ENCODE results near the gene FMNL3.

Gene FMNL3

DNA sequence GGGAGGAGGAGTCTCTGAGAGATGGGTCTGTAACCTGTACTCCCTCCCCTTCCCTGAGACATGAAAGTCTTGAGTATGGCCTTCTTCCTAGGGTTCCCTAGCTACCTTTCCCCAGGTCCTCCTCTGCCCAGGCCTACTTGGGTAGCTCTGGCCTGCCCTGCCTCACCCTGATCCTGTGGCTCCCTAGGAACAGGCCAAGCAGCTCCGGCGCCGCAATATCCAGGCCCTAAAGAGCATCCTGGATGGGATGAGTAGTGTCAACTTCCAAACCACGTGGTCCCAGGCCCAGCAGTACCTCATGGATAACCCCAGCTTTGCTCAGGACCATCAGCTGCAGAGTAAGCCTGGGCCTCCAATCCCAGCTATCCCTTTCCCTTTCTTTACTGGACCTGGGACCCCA lies 71.5 kb downstream of the FMNL3 start:
- TF ChIP-seq, protein P1, sequence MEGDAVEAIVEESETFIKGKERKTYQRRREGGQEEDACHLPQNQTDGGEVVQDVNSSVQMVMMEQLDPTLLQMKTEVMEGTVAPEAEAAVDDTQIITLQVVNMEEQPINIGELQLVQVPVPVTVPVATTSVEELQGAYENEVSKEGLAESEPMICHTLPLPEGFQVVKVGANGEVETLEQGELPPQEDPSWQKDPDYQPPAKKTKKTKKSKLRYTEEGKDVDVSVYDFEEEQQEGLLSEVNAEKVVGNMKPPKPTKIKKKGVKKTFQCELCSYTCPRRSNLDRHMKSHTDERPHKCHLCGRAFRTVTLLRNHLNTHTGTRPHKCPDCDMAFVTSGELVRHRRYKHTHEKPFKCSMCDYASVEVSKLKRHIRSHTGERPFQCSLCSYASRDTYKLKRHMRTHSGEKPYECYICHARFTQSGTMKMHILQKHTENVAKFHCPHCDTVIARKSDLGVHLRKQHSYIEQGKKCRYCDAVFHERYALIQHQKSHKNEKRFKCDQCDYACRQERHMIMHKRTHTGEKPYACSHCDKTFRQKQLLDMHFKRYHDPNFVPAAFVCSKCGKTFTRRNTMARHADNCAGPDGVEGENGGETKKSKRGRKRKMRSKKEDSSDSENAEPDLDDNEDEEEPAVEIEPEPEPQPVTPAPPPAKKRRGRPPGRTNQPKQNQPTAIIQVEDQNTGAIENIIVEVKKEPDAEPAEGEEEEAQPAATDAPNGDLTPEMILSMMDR (IDR thresholded peaks at IDR 0.05; ENCODE audit: low read depth, low read length, missing control alignments) = no peak
- DNase-seq (ENCODE audit: low read depth) = no peak
- in situ Hi-C loops (cut with HindIII; ENCODE audit: low sequenced_read_pairs) = no loop called here
- no peak overlapping the region for H3K4me3 ChIP-seq (ENCODE audit: low read depth, low read length)

- in situ Hi-C loops (cut with HindIII; ENCODE audit: low sequenced_read_pairs) = no loop called here
- DNase-seq (ENCODE audit: low read depth) = no peak
- TF ChIP-seq, protein P1 (IDR thresholded peaks at IDR 0.05; ENCODE audit: low read depth, low read length, missing control alignments) = no peak
- H3K4me3 ChIP-seq (ENCODE audit: low read depth, low read length) = no peak overlapping the region
These were observed 72.2 kb downstream of the FMNL3 start for GRCh38 chr12:49635036-49635435.

DNA sequence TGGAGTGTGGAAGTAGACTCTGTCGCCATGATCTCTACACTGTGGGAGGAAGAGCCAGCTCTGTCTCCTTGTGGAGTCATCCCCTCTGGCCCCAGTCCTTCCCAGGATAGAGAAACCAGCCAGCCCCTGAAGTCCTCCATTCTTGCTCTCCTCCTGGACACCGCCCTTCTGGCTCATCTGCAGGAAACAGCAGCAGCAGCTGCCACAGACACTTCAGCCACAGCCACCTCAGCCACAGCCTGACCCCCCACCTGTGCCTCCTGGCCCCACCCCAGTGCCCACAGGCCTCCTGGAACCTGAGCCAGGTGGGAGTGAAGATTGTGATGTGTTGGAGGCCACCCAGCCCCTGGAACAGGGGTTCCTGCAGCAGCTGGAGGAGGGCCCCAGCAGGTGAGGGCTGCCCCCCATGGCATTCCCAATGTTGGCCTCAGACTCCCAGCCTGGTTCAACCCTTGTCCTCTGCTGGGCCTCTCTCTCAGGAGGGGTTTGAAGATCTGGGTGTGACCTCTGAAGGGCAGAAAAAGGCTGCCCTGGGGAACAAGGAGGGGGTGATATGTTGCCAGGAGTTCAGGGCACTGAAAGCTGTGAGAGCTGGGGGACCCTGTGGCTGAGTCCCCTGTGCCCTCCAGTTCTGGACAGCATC lies 73.4 kb downstream of the FMNL3 start:
- H3K4me3 ChIP-seq (ENCODE audit: low read depth, low read length) = no peak overlapping the region
- DNase-seq (ENCODE audit: low read depth) = no peak
- TF ChIP-seq, protein P1 (IDR thresholded peaks at IDR 0.05; ENCODE audit: low read depth, low read length, missing control alignments) = no peak
- in situ Hi-C loops (cut with HindIII; ENCODE audit: low sequenced_read_pairs) = no loop called here

- TF ChIP-seq, protein P1 (IDR thresholded peaks at IDR 0.05; ENCODE audit: low read depth, low read length, missing control alignments) = no peak
- DNase-seq (ENCODE audit: low read depth) = no peak
- H3K4me3 ChIP-seq (ENCODE audit: low read depth, low read length) = no peak overlapping the region
- in situ Hi-C loops (cut with HindIII; ENCODE audit: low sequenced_read_pairs) = no loop called here
These were observed 74.1 kb downstream of the FMNL3 start for GRCh38 chr12:49632986-49633702.

DNA sequence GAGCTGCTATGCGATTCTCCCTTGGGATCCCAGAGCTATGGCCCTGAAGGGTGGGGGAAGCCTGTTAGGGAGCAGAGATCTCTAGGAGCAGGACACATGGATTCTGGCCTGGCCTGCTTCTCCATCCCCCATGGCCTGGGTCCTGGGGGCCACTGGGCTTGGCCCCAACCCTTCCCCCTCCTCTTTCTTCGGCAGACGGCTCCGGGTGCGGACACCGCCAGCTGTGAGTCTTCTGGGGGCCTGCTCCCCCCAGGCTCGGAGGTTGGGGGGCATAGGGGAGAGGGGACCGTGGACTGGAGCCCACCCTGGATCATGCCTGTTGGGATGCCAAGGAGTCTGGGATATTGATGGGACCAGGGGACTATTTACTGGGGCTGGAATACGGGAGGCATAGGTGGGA lies 74.8 kb downstream of the FMNL3 start:
- H3K4me3 ChIP-seq (ENCODE audit: low read depth, low read length) = no peak overlapping the region
- in situ Hi-C loops (cut with HindIII; ENCODE audit: low sequenced_read_pairs) = no loop called here
- no peak for DNase-seq (ENCODE audit: low read depth)
- TF ChIP-seq, protein P1 (IDR thresholded peaks at IDR 0.05; ENCODE audit: low read depth, low read length, missing control alignments) = no peak

- H3K4me3 ChIP-seq (ENCODE audit: low read depth, low read length) = no peak overlapping the region
- no peak for DNase-seq (ENCODE audit: low read depth)
- in situ Hi-C loops (cut with HindIII; ENCODE audit: low sequenced_read_pairs) = no loop called here
- TF ChIP-seq, protein P1 (IDR thresholded peaks at IDR 0.05; ENCODE audit: low read depth, low read length, missing control alignments) = no peak
These were observed 75.8 kb downstream of the FMNL3 start for GRCh38 chr12:49631336-49631907.

All from astrocyte of the cerebellum (primary cell).